ENCODE results near the gene CAMK1D.

DNA sequence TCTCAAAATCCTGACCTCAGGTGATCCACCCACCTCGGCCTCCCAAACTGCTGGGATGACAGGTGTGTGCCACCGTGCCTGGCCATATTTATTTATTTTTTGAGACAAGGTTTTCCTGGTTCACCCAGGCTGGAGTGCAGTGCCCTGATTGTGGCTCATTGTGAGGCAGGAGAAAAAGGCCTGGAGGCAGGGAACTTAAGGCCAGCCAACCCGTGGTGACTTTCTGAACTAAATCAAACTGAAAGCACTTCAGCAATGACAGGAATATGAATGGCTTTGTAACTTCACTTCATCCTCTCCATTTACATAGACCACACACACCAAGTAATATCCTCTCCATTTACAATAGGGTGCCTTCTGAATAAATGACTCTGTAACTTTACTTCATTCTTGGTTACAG, 527.8 kb downstream of the CAMK1D start:
- TF ChIP-seq, protein P1, sequence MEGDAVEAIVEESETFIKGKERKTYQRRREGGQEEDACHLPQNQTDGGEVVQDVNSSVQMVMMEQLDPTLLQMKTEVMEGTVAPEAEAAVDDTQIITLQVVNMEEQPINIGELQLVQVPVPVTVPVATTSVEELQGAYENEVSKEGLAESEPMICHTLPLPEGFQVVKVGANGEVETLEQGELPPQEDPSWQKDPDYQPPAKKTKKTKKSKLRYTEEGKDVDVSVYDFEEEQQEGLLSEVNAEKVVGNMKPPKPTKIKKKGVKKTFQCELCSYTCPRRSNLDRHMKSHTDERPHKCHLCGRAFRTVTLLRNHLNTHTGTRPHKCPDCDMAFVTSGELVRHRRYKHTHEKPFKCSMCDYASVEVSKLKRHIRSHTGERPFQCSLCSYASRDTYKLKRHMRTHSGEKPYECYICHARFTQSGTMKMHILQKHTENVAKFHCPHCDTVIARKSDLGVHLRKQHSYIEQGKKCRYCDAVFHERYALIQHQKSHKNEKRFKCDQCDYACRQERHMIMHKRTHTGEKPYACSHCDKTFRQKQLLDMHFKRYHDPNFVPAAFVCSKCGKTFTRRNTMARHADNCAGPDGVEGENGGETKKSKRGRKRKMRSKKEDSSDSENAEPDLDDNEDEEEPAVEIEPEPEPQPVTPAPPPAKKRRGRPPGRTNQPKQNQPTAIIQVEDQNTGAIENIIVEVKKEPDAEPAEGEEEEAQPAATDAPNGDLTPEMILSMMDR (IDR thresholded peaks at IDR 0.05) = no peak
- TF ChIP-seq EP300 (IDR thresholded peaks at IDR 0.05) = no peak
